Chondrocyte (in vitro differentiated cells): ENCODE data around the gene NGEF. TPM values are rescaled to one million over a fixed set of nuclear protein-coding genes. Genes with fewer than 3 reads are reported as not detected.
A peak's percentile ranks its signal among the peaks of the same experiment; 100 is the strongest.
"Not testable (repeated sequence)": the region's sequence is repeated elsewhere in the genome, so short reads cannot be mapped to it uniquely, and the experiment has no call there.

Experiments used
- DNase-seq: peaks from one replicate; pipeline ENCODE4 v3.0.0; 2021; ENCODE audit warnings: mixed read lengths, low spot score
- H3K27ac Mint-ChIP-seq: one replicate; pipeline ENCODE4 v1.8.0; 2021; ENCODE audit warnings: mild to moderate bottlenecking, moderate library complexity, mixed read lengths; ENCODE audit not compliant: unreplicated experiment
- H3K27me3 Mint-ChIP-seq: 2 replicates; pipeline ENCODE4 v1.8.0; 2021; ENCODE audit warnings: low read depth, mixed read lengths
- H3K36me3 Mint-ChIP-seq: 2 replicates; pipeline ENCODE4 v1.8.0; 2021; ENCODE audit warnings: low read depth, mixed read lengths
- H3K4me1 Mint-ChIP-seq: 2 replicates; pipeline ENCODE4 v1.8.0; 2021; ENCODE audit warnings: low read depth, mild to moderate bottlenecking, mixed read lengths
- H3K4me3 Mint-ChIP-seq: one replicate; pipeline ENCODE4 v1.8.0; 2021; ENCODE audit warnings: mild to moderate bottlenecking, moderate library complexity, mixed read lengths; ENCODE audit not compliant: unreplicated experiment
- H3K9me3 Mint-ChIP-seq: 2 replicates; pipeline ENCODE4 v1.8.0; 2021; ENCODE audit warnings: low read depth, mixed read lengths
- total RNA-seq: library from RNA; stranded (reverse); gene quantifications from 3 replicates; pipeline ENCODE4 v1.2.1, GENCODE V29; 2021
- TF ChIP-seq, protein P1 (sequence below): fragments of 200-600 bp; sonication (generic); IDR thresholded peaks from 2 replicates; pipeline ENCODE4 v1.5.0; 2021; ENCODE audit warnings: antibody characterized with exemption, mild to moderate bottlenecking, moderate library complexity

NGEF gene
- total RNA-seq, 1 donor from 2014 or later = 0.10 TPM

- H3K4me1 Mint-ChIP-seq = peaks cover 49% of the 10 kb centered on the region
- TF ChIP-seq, protein P1, sequence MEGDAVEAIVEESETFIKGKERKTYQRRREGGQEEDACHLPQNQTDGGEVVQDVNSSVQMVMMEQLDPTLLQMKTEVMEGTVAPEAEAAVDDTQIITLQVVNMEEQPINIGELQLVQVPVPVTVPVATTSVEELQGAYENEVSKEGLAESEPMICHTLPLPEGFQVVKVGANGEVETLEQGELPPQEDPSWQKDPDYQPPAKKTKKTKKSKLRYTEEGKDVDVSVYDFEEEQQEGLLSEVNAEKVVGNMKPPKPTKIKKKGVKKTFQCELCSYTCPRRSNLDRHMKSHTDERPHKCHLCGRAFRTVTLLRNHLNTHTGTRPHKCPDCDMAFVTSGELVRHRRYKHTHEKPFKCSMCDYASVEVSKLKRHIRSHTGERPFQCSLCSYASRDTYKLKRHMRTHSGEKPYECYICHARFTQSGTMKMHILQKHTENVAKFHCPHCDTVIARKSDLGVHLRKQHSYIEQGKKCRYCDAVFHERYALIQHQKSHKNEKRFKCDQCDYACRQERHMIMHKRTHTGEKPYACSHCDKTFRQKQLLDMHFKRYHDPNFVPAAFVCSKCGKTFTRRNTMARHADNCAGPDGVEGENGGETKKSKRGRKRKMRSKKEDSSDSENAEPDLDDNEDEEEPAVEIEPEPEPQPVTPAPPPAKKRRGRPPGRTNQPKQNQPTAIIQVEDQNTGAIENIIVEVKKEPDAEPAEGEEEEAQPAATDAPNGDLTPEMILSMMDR = no peak
- H3K27ac Mint-ChIP-seq = peak overlapping the region; percentile 85
- peaks cover 24% of the 10 kb centered on the region for H3K36me3 Mint-ChIP-seq
- no peak overlapping the region for H3K4me3 Mint-ChIP-seq
- DNase-seq = no peak
- H3K27me3 Mint-ChIP-seq = no peaks in the 10 kb centered on the region
- no peaks in the 10 kb centered on the region for H3K9me3 Mint-ChIP-seq
These were observed 159.0 kb downstream of the NGEF start for GRCh38 chr2:232854082-232854481.

DNA sequence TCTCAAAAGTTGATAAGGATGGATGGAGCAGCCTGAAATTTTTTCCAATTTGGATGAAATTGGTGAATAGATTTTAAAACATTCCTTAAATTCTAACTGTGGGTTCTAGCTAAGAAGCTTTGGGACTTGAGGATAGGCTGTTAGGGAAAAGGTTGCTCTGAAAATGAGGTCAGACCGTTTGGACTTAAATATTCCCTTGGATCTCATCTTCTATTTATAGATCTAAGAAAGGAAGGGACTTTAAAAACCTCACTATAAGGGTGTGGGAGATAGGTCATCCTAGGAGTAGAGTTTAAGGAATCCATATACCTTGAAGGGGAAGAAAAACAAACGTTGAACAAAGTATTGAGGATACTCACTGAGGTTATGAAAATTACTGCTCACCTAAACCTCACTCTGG lies 160.4 kb downstream of the NGEF start:
- Mint-ChIP-seq H3K36me3 (peaks cover 24% of the 10 kb centered on the region), H3K27me3 (no peaks in the 10 kb centered on the region), H3K4me1 (peaks cover 47% of the 10 kb centered on the region), H3K4me3 (no peak overlapping the region), H3K9me3 (no peaks in the 10 kb centered on the region), H3K27ac (peak overlapping the region; percentile 54)
- DNase-seq = no peak
- TF ChIP-seq, protein P1 = no peak

DNA sequence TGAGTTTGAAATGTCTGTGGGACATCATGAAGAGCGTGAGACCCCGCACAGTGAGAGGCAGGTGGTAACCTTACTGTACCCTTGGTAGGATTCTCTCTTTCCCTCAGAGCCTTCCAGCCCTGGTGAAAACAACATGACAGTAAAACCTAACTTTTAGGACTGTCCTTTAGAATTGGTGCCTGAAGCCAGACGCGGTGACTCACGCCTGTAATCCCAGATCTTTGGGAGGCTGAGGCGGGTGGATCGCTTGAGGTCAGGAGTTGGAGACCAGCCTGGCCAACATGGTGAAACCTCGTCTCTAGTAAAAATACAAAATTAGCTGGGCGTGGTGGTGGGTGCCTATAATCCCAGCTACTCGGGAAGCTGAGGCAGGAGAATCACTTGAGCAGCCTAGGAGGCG lies 161.0 kb downstream of the NGEF start:
- H3K27ac Mint-ChIP-seq = peak overlapping the region; percentile 61
- H3K4me3 Mint-ChIP-seq, H3K27me3 Mint-ChIP-seq, H3K9me3 Mint-ChIP-seq, DNase-seq: not testable (repeated sequence)
- peaks cover 41% of the 10 kb centered on the region for H3K4me1 Mint-ChIP-seq
- peaks cover 23% of the 10 kb centered on the region for H3K36me3 Mint-ChIP-seq

DNA sequence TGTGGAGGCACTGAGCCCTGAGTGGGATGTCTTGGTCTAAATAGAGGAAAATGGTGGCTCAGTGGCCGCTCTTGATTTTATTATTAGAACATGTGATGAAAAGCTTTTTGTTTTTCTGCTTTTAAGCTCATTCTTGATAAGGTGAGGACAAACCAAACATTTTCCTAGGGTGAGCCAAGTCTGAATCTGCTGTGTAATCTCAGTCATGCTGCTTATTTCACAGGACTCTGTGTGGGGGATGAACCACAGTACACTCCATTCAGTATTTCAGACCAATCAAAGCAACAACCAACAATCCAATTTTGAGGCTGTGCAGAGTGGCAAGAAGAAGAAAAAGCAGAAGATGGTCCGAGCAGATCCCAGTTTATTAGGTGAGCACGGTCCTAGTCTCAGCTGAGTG lies 163.0 kb downstream of the NGEF start:
- Mint-ChIP-seq H3K9me3 (no peaks in the 10 kb centered on the region), H3K27ac (no peak overlapping the region), H3K36me3 (peaks cover 14% of the 10 kb centered on the region), H3K4me3 (no peak overlapping the region), H3K27me3 (no peaks in the 10 kb centered on the region), H3K4me1 (peaks cover 29% of the 10 kb centered on the region)
- TF ChIP-seq, protein P1 = no peak
- DNase-seq = no peak

DNA sequence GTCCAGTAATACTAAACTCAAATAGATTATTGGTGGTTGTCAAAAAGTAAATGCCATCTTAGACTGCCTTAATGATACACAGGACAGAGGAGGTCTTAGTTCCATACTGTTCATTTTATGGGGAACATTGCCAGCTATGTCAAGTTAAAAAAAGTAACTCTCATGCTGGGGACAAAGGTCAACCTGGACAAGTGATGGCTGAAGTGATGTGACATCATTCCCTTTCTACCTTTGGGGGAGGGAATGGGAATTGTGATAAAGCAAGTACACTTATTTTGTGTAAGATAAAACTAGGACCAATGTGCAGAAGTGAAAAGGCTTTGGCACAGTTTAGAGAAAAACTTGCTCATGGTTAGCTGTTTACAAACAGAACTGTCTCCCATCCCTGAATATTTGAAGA lies 167.0 kb downstream of the NGEF start:
- Mint-ChIP-seq H3K27ac (no peak overlapping the region), H3K9me3 (no peaks in the 10 kb centered on the region), H3K4me1 (no peaks in the 10 kb centered on the region), H3K4me3 (no peak overlapping the region), H3K36me3 (peaks cover 20% of the 10 kb centered on the region), H3K27me3 (no peaks in the 10 kb centered on the region)
- TF ChIP-seq, protein P1 = no peak
- no peak for DNase-seq

DNA sequence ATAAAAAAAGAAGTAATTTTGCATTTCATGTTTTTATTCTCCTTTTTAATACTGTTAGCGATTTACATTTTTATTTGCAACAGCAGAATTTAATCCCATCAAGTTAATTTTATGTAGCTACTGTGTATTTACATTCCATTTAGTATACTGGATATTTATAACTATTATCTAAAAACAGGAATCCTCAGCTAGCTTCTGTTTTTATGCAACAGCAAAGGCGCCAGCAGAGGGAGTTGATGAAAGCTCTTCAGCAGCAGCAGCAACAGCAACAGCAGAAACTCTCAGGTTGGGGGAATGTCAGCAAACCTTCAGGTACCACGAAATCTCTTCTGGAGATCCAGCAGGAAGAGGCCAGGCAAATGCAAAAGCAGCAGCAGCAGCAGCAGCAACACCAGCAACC lies 169.2 kb downstream of the NGEF start:
- Mint-ChIP-seq H3K4me3 (no peak overlapping the region), H3K36me3 (peaks cover 27% of the 10 kb centered on the region)

More for the DNA sequence above, 169.2 kb downstream of the NGEF start:
- Mint-ChIP-seq H3K27me3 (no peaks in the 10 kb centered on the region), H3K4me1 (no peaks in the 10 kb centered on the region), H3K27ac (peak overlapping the region; percentile 27), H3K9me3 (no peaks in the 10 kb centered on the region)
- TF ChIP-seq, protein P1 = peak; percentile 52
- no peak for DNase-seq
